GM18499 (cell line): ENCODE data around the gene TMEM267.
"Not testable (repeated sequence)": the region's sequence is repeated elsewhere in the genome, so short reads cannot be mapped to it uniquely, and the experiment has no call there.

ENCODE experiments used
- ATAC-seq: cut with Tn5 transposase; IDR thresholded peaks from one replicate; pipeline ENCODE4 v1.9.1; 2021; ENCODE audit warnings: moderate number of reproducible peaks; ENCODE audit not compliant: insufficient read depth, unreplicated experiment

Gene TMEM267

GRCh38 chr5:43412156-43412555 is 71.5 kb downstream of the TMEM267 start, which contains the start of gene CCL28:
Gene CCL28 (minus strand): TSS chr5:43412391. CDS start chr5:43412316, 75 bp downstream.
- no peak for ATAC-seq

GRCh38 chr5:43411495-43411894 is 72.2 kb downstream of the TMEM267 start:
- ATAC-seq = no peak

DNA sequence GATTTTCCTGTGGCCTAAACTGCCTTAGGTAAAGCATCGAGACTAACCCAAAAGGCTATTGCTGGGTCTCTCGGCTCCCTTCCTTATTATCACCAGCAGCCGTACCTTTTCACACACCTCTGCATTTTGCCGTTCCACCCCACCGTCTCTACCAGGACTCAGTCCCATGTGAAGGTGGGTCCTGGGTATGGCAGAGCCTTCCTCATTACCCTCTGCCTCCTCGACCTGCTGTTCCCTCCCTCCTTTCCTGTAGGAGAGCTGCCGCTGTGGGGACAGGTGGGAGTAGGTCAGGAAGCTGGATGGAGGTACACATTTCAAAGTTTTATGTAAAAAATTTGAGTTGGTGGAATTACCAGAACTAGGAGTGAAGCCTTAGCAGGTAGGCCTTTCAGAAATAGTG is 73.3 kb downstream of the TMEM267 start:
- no peak for ATAC-seq

DNA sequence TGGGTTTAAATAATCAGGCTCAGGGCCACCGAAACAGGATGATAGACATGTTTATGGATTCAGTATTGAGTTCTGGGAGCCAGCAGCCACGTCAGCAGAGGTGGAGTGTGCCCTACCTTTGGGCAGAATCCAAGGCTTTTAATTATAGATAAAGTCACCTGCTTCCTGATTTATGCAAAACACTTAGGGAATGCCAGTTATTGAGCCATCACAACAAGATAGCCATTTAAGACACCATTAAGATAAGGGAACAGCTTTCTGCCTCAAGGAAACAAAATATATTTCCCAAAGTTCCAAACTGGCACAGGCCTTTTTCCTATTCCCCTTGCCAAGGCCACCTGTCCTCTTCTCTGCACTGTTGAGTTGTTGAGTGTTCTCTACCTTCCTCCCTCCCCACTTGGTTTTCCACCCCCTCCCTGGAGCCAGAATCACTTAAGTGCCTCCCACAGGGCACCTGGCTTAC is 73.8 kb downstream of the TMEM267 start:
- ATAC-seq = no peak

DNA sequence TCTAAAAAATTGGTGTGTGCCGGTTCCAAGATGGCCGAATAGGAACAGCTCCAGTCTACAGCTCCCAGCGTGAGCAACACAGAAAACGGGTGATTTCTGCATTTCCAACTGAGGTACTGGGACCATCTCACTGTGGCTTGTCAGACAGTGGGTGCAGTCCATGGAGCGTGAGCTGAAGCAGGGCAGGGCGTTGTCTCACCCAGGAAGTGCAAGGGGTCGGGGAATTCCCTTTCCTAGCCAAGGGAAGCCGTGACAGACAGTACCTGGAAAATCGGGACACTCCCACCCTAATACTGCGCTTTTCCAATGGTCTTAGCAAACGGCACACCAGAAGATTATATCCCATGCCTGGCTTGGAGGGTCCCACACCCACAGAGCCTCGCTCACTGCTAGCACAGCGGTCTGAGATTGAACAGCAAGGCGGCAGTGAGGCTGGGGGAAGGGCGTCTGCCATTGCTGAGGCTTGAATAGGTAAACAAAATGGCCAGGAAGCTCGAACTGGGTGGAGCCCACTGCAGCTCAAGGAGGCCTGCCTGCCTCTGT is 81.1 kb downstream of the TMEM267 start:
- ATAC-seq = not testable (repeated sequence)

- ATAC-seq = no peak
Observed at GRCh38 chr5:43401827-43402226, 81.8 kb downstream of the TMEM267 start.

- ATAC-seq = no peak
Observed at GRCh38 chr5:43400082-43400481, 83.6 kb downstream of the TMEM267 start.

DNA sequence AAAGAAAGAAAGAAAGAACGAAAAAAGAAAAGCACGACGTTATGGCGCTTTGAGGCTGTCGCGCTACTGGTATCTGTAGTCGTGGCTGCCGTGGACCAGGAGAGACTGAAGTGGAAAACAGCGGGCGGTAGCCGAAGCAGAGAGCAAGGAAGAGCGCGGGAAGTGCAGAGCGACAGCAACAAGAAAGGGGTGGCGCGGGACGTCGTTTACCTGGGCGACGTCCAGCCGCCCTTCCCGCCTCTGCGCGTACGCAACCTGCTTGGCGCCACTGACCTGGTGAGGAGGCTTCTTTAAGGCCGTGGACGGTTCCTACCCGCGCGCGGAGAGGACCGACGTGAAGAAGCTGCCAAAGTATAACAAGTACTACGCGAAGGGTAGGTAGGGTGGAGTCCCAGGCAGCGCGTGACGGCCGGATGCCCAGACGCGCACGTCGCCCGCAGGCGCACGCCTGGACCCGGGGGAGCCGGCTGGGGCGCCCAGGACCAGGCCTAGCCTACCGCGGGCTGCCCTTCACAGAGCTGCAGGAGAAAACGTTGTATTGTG is 86.8 kb downstream of the TMEM267 start:
- ATAC-seq = peak; percentile 77
